IMR-90 (cell line): ENCODE data around the gene ARHGAP15. TPM values are rescaled to one million over a fixed set of nuclear protein-coding genes. Genes with fewer than 3 reads are reported as not detected.

Source experiments
- ATAC-seq: fragments of 200-7000 bp; cut with Tn5 transposase; 2 replicates; pipeline ENCODE4 v1.9.1; 2020; ENCODE audit warnings: low read depth, mild to moderate bottlenecking, moderate library complexity
- BruUV-seq: library from RNA; stranded (reverse); fragments of 400-500 nt; replicated peaks from 2 replicates; lab custom pipeline; 2021; lab: Mats Ljungman, UMichigan
- CTCF ChIA-PET: fragments of 300-600 bp; formaldehyde crosslinking; extraction: SDS; loops from one replicate; lab custom pipeline; 2021; ENCODE audit warnings: antibody characterized with exemption; lab: Yijun Ruan, JAX
- POLR2A ChIA-PET: fragments of 300-600 bp; sonication (Branson Sonifier 250); formaldehyde crosslinking; loops from one replicate; lab custom pipeline; 2022; ENCODE audit warnings: antibody characterized with exemption; ENCODE audit not compliant: unreplicated experiment; lab: Charles Lee
- DNase-seq: peaks from one replicate; pipeline ENCODE4 v3.0.0; 2013
- H2AFZ ChIP-seq: replicated peaks from 2 replicates; pipeline ENCODE3; 2013; ENCODE audit warnings: low read length, mild to moderate bottlenecking; ENCODE audit not compliant: poor library complexity
- H2AK5ac ChIP-seq: 2 replicates; pipeline ENCODE4 v1.6.1; 2013; ENCODE audit warnings: low read depth, low read length, inconsistent platforms
- H2AK9ac ChIP-seq: replicated peaks from 2 replicates; pipeline ENCODE3; 2013; ENCODE audit warnings: mild to moderate bottlenecking, low read depth, low read length, moderate library complexity; ENCODE audit not compliant: poor library complexity
- H2BK120ac ChIP-seq: 2 replicates; pipeline ENCODE4 v1.6.1; 2013; ENCODE audit warnings: low read depth, low read length, inconsistent platforms
- H2BK15ac ChIP-seq: 3 replicates; pipeline ENCODE4 v1.6.1; 2013; ENCODE audit warnings: low read depth, low read length, inconsistent platforms
- H2BK20ac ChIP-seq: 2 replicates; pipeline ENCODE4 v1.6.1; 2013; ENCODE audit warnings: low read depth, mild to moderate bottlenecking, inconsistent platforms, low read length, moderate library complexity
- H2BK5ac ChIP-seq: 2 replicates; pipeline ENCODE4 v1.6.1; 2013; ENCODE audit warnings: mild to moderate bottlenecking, low read depth, low read length, inconsistent platforms; ENCODE audit not compliant: poor library complexity, severe bottlenecking
- H3K14ac ChIP-seq: replicated peaks from 2 replicates; pipeline ENCODE4 v1.6.1; 2013; ENCODE audit warnings: low read depth, low read length, inconsistent platforms
- H3K18ac ChIP-seq: 2 replicates; pipeline ENCODE4 v1.6.1; 2013; ENCODE audit warnings: low read depth, low read length, control low read depth
- H3K23ac ChIP-seq: 2 replicates; pipeline ENCODE4 v1.6.1; 2013; ENCODE audit warnings: low read depth, low read length, inconsistent platforms
- H3K27ac ChIP-seq: 2 replicates; pipeline ENCODE4 v1.5.1; 2013; ENCODE audit warnings: mild to moderate bottlenecking, control low read depth, low read length; ENCODE audit not compliant: insufficient read depth
- H3K27me3 ChIP-seq: 2 replicates; pipeline ENCODE4 v1.6.1; 2013; ENCODE audit warnings: low read length; ENCODE audit not compliant: control insufficient read depth, insufficient read depth
- H3K36me3 ChIP-seq: 2 replicates; pipeline ENCODE4 v1.6.1; 2013; ENCODE audit warnings: low read length, mixed read lengths; ENCODE audit not compliant: control insufficient read depth, insufficient read depth
- H3K4ac ChIP-seq: 2 replicates; pipeline ENCODE4 v1.6.1; 2013; ENCODE audit warnings: low read depth, low read length, inconsistent platforms
- H3K4me1 ChIP-seq: 2 replicates; pipeline ENCODE4 v1.6.1; 2013; ENCODE audit warnings: low read length, mixed read lengths; ENCODE audit not compliant: control insufficient read depth, insufficient read depth
- H3K4me2 ChIP-seq: 2 replicates; pipeline ENCODE4 v1.6.1; 2013; ENCODE audit warnings: low read depth, mild to moderate bottlenecking, control low read depth, low read length, moderate library complexity
- H3K4me3 ChIP-seq: 2 replicates; pipeline ENCODE4 v1.5.1; 2013; ENCODE audit warnings: low read depth, mild to moderate bottlenecking, control low read depth, low read length, moderate library complexity; ENCODE audit not compliant: insufficient read depth
- H3K56ac ChIP-seq: 2 replicates; pipeline ENCODE4 v1.6.1; 2013; ENCODE audit warnings: low read length, inconsistent platforms; ENCODE audit not compliant: insufficient read depth; ENCODE audit errors: extremely low read depth
- H3K79me1 ChIP-seq, 2 experiments: 2 replicates each; pipeline ENCODE4 v1.6.1; 2013; ENCODE audit warnings: low read length in 2 of 2, inconsistent platforms in 1 of 2, low read depth in 1 of 2
- H3K9ac ChIP-seq: 2 replicates; pipeline ENCODE4 v1.6.1; 2013; ENCODE audit warnings: low read depth, low read length, control low read depth
- H3K9me1 ChIP-seq: 2 replicates; pipeline ENCODE4 v1.6.1; 2013; ENCODE audit warnings: low read length, inconsistent platforms; ENCODE audit not compliant: insufficient read depth
- H3K9me3 ChIP-seq: 2 replicates; pipeline ENCODE4 v1.6.1; 2013; ENCODE audit warnings: low read length; ENCODE audit not compliant: control insufficient read depth, insufficient read depth
- H4K20me1 ChIP-seq: 2 replicates; pipeline ENCODE4 v1.6.1; 2013; ENCODE audit warnings: low read length, inconsistent platforms; ENCODE audit not compliant: insufficient read depth
- H4K5ac ChIP-seq: 2 replicates; pipeline ENCODE4 v1.6.1; 2013; ENCODE audit warnings: mild to moderate bottlenecking, low read depth, low read length, control low read depth
- H4K8ac ChIP-seq, 2 experiments: 2 replicates each; pipeline ENCODE4 v1.6.1; 2013; ENCODE audit warnings: low read depth in 2 of 2, low read length in 2 of 2, control low read depth in 1 of 2, inconsistent platforms in 1 of 2
- H4K91ac ChIP-seq: 2 replicates; pipeline ENCODE4 v1.6.1; 2013; ENCODE audit warnings: low read depth, low read length, inconsistent platforms; ENCODE audit not compliant: insufficient read depth
- CEBPB ChIP-seq: IDR thresholded peaks from 2 replicates; pipeline ENCODE4 v1.6.1; 2012; ENCODE audit warnings: low read depth, low read length, improper control_type of control experiment
- POLR2A ChIP-seq: IDR thresholded peaks from 2 replicates; pipeline ENCODE4 v1.6.1; 2012; ENCODE audit warnings: mild to moderate bottlenecking, low read depth, low read length
- SMC3 ChIP-seq: fragments of 150-350 bp; IDR thresholded peaks from 2 replicates; pipeline ENCODE4 v1.6.1; 2016; ENCODE audit warnings: low read depth, mild to moderate bottlenecking, antibody characterized with exemption, low read length, moderate library complexity
- dilution Hi-C: fragments of 300-500 bp; cut with HindIII; formaldehyde crosslinking; loops from one replicate; pipeline ENCODE4 v1.14.3; 2018; ENCODE audit warnings: low sequenced_read_pairs; ENCODE audit not compliant: unreplicated experiment
- in situ Hi-C: fragments of 300-500 bp; cut with MboI; formaldehyde crosslinking; loops from 3 replicates; pipeline ENCODE4 v1.14.3; 2019; ENCODE audit warnings: low sequenced_read_pairs, inconsistent platforms, mixed read lengths
- intact Hi-C: fragments of 100-400 bp; cut with micrococcal nuclease; formaldehyde crosslinking; loops from 2 replicates; pipeline ENCODE4 v1.10.0; 2022
- polyA plus RNA-seq, 3 experiments: library from polyadenylated mRNA; depleted of rRNA; stranded (reverse); fragments of >200 nt; gene quantifications; 2 replicates each; pipeline ENCODE4 v1.2.3, GENCODE V29; 2012; ENCODE audit warnings: low replicate concordance in 1 of 3
- total RNA-seq: library from RNA; depleted of rRNA; stranded (reverse); fragments of >200 nt; gene quantifications from 2 replicates; pipeline ENCODE4 v1.2.3, GENCODE V29; 2012

Gene ARHGAP15
- total and polyA plus RNA-seq, 2 of the 4 experiments (the other 2 are of a cell fraction) = not detected

- Histone ChIP-seq H3K36me3 (no peaks in the 10 kb centered on the region), H2AK5ac (no peak overlapping the region), H3K27ac (no peak overlapping the region), H3K4me2 (no peak overlapping the region), H2BK120ac (no peak overlapping the region), H2BK15ac (no peak overlapping the region), H2AFZ (no peak overlapping the region), H3K9me1 (no peaks in the 10 kb centered on the region), H2BK5ac (no peak overlapping the region), H3K79me1 (no peaks in the 10 kb centered on the region), H2AK9ac (no peak overlapping the region), H4K20me1 (no peaks in the 10 kb centered on the region), H2BK20ac (no peak overlapping the region), H3K4me1 (no peaks in the 10 kb centered on the region), H3K27me3 (0 out of 2 replicates have a peak, but pooled peaks cover 1% of the 10 kb centered on the region), H3K4ac (no peak overlapping the region), H3K4me3 (no peak overlapping the region), H3K9me3 (no peaks in the 10 kb centered on the region), H3K56ac (no peak overlapping the region), H4K5ac (no peak overlapping the region), H3K9ac (no peak overlapping the region), H3K23ac (no peak overlapping the region), H4K8ac (no peak overlapping the region), H3K14ac (no peak overlapping the region), H3K18ac (no peak overlapping the region), H4K91ac (no peak overlapping the region)
- no peak for TF ChIP-seq CEBPB
- no peak for TF ChIP-seq SMC3
- TF ChIP-seq POLR2A = no peak
- no TSS peak for BruUV-seq
- DNase-seq = no peak
- no peak for ATAC-seq
- ChIA-PET POLR2A (no interaction called here), CTCF (no interaction called here)
- in situ Hi-C loops (no loop called here), dilution Hi-C loops (no loop called here), intact Hi-C loops (no loop called here)
Observed at GRCh38 chr2:143696651-143697050, 567.4 kb downstream of the ARHGAP15 start.
